HG03025 (cell line): ENCODE data around the gene SETD7.

Experiments used
- ATAC-seq: cut with Tn5 transposase; IDR thresholded peaks from one replicate; pipeline ENCODE4 v1.9.1; 2021; ENCODE audit warnings: mild to moderate bottlenecking, moderate library complexity; ENCODE audit not compliant: unreplicated experiment, low FRiP score

SETD7 gene

GRCh38 chr4:139521754-139522401, 34.1 kb downstream of the SETD7 start:
- no peak for ATAC-seq

GRCh38 chr4:139515531-139515958, 40.5 kb downstream of the SETD7 start:
- no peak for ATAC-seq

- no peak for ATAC-seq
Measured at GRCh38 chr4:139514382-139515059, 41.5 kb downstream of the SETD7 start.

- ATAC-seq = no peak
Measured at GRCh38 chr4:139511320-139511719, 44.7 kb downstream of the SETD7 start.

GRCh38 chr4:139509727-139510410, 46.1 kb downstream of the SETD7 start:
- ATAC-seq = no peak

- ATAC-seq = no peak
Measured at GRCh38 chr4:139508581-139509237, 47.3 kb downstream of the SETD7 start.

- ATAC-seq = no peak
Measured at GRCh38 chr4:139506774-139507173, 49.2 kb downstream of the SETD7 start.

GRCh38 chr4:139503622-139504166, 52.3 kb downstream of the SETD7 start:
- no peak for ATAC-seq

GRCh38 chr4:139501927-139502899, 53.8 kb downstream of the SETD7 start:
- ATAC-seq = no peak

- ATAC-seq = no peak
Measured at GRCh38 chr4:139501527-139501926, 54.5 kb downstream of the SETD7 start.

- no peak for ATAC-seq
Measured at GRCh38 chr4:139501117-139501516, 54.9 kb downstream of the SETD7 start.

- no peak for ATAC-seq
Measured at GRCh38 chr4:139499186-139499585, 56.8 kb downstream of the SETD7 start.

- ATAC-seq = no peak
Measured at GRCh38 chr4:139493176-139493575, 62.8 kb downstream of the SETD7 start.

- ATAC-seq = no peak
Measured at GRCh38 chr4:139492429-139492828, 63.6 kb downstream of the SETD7 start.

GRCh38 chr4:139489638-139490037, 66.4 kb downstream of the SETD7 start:
- ATAC-seq = no peak

GRCh38 chr4:139488442-139488841, 67.6 kb downstream of the SETD7 start:
- no peak for ATAC-seq

- no peak for ATAC-seq
Measured at GRCh38 chr4:139484783-139485311, 71.2 kb downstream of the SETD7 start.

- no peak for ATAC-seq
Measured at GRCh38 chr4:139483000-139483399, 73.0 kb downstream of the SETD7 start.

- no peak for ATAC-seq
Measured at GRCh38 chr4:139481465-139481864, 74.6 kb downstream of the SETD7 start.
